Measurements from ENCODE around the gene TAF11.

- TF ChIP-seq POLR2AphosphoS5 (IDR thresholded peaks at IDR 0.05; ENCODE audit: low read depth) (no peak), CTCF (IDR thresholded peaks at IDR 0.05; ENCODE audit: insufficient read depth, low read length) (no peak), REST (IDR thresholded peaks at IDR 0.05; ENCODE audit: insufficient replicate concordance, low read depth) (no peak), GABPA (IDR thresholded peaks at IDR 0.05; ENCODE audit: low read depth) (no peak), SPI1 (IDR thresholded peaks at IDR 0.05; ENCODE audit: borderline replicate concordance, low read depth) (no peak)
Observed at GRCh38 chr6:34920097-34920496, 32.3 kb upstream of the TAF11 start.

All from HL-60 (cell line).